ENCODE results near the gene E4F1.

DNA sequence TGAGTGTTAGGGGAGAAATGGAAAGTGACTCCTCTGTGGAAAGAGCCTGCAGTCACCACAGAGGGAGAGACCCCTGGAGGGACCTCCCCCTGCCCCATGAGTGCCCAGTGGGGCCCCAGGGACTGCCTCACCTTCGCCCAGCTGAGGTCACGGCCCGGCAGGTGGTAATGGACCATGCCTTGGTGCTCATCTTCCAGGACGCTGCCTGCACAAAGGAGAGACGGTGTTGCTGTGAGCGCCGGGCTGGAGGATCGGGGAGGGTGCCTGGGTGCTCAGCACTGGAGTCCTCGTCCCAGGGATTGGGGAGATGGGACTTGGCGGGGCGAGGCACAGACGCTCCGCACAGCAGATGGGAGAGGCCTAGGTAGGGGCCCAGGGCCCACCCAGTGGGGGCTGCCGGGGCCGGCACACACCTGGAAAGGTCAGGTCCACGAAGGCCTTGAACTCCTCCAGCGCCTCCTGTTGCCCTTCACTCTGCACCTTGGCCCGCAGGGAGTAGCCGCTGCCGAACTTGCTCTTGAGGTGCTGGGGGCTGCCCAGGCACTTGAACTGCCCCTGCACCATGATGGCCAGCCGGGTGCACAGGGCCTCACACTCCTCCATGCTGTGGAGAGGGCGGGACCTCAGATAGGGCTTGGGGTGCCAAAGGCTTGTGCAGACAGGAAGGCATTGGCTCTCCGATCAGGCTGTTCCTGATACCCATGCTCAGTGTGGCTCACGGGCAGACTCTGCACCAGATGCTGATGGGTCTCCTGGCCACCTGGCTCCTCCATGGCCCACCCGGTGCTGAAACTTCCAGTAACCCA, 54.3 kb downstream of the E4F1 start:
- TF ChIP-seq MEF2B (IDR thresholded peaks at IDR 0.05; ENCODE audit: partially characterized antibody, poor library complexity, severe bottlenecking) = no peak
- TF ChIP-seq CTCF (IDR thresholded peaks at IDR 0.05 in 2 of 3, conservative IDR thresholded peaks at IDR 0.05 in 1 of 3; ENCODE audit: control insufficient read depth in 2 of 3, extremely low read depth in 1 of 3, insufficient read depth in 1 of 3, low read depth in 3 of 3, low read length in 3 of 3) = no peak
- no peak for TF ChIP-seq RAD21 (IDR thresholded peaks at IDR 0.05; ENCODE audit: insufficient read depth, low read depth, low read length)
- TF ChIP-seq TAF1 (IDR thresholded peaks at IDR 0.05; ENCODE audit: borderline replicate concordance, low read depth, low read length) = no peak
- TF ChIP-seq EZH2 (IDR thresholded peaks at IDR 0.05; ENCODE audit: borderline replicate concordance, control insufficient read depth, low read depth, low read length) = no peak
- TF ChIP-seq, protein P1, sequence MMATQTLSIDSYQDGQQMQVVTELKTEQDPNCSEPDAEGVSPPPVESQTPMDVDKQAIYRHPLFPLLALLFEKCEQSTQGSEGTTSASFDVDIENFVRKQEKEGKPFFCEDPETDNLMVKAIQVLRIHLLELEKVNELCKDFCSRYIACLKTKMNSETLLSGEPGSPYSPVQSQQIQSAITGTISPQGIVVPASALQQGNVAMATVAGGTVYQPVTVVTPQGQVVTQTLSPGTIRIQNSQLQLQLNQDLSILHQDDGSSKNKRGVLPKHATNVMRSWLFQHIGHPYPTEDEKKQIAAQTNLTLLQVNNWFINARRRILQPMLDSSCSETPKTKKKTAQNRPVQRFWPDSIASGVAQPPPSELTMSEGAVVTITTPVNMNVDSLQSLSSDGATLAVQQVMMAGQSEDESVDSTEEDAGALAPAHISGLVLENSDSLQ (IDR thresholded peaks at IDR 0.05) = no peak
- no peak for TF ChIP-seq NFXL1 (IDR thresholded peaks at IDR 0.05; ENCODE audit: borderline replicate concordance)
- no peak for TF ChIP-seq SMC3 (IDR thresholded peaks at IDR 0.05; ENCODE audit: borderline replicate concordance, low read length)
- TF ChIP-seq USF2 (IDR thresholded peaks at IDR 0.05; ENCODE audit: borderline replicate concordance, low read depth, low read length) = no peak
- TF ChIP-seq, protein P2, sequence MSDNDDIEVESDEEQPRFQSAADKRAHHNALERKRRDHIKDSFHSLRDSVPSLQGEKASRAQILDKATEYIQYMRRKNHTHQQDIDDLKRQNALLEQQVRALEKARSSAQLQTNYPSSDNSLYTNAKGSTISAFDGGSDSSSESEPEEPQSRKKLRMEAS (IDR thresholded peaks at IDR 0.05; ENCODE audit: low read depth, low read length) = no peak
- no peak for TF ChIP-seq RELB (IDR thresholded peaks at IDR 0.05; ENCODE audit: low read depth)
